ENCODE data around the gene UBE2Q1. TPM values are rescaled to one million over a fixed set of nuclear protein-coding genes. Genes with fewer than 3 reads are reported as not detected.

Gene UBE2Q1
- total RNA-seq, 1 experiment from 2014 or later = 70.9 TPM

DNA sequence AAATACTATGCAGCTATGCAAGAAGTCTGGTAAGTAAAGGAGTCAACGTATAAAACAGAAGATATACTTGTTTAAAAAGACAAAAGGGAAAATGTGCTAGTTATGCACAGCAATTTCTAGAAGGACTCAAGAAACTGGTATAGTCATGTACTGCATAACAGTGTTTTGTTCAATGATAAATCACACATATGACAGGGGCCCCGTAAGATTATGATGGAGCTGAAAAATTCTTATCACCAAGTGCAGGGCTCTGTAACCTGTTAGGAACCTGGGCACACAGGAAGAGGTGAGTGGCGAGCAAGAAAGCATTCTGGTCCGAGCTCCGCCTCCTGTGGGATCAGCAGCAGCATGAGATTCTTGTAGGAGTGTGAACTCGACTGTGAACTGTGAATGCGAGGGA, 36.3 kb upstream of the UBE2Q1 start:
- POLR2A ChIA-PET = no interaction called here
- DNase-seq (ENCODE audit: low read depth, low spot score) = no peak

More for the DNA sequence above, 36.3 kb upstream of the UBE2Q1 start:
- H3K27ac ChIP-seq (ENCODE audit: low read depth, low read length) = no peak overlapping the region
- ATAC-seq = no peak
- RAD21 ChIA-PET (ENCODE audit: low non-redundant PET in 1 of 2, low total read pairs in 2 of 2, uncharacterized antibody in 2 of 2, unreplicated experiment in 2 of 2) = no interaction called here
- H3K4me1 ChIP-seq (ENCODE audit: control insufficient read depth in 1 of 2, insufficient read depth in 2 of 2, low read length in 2 of 2) = no peaks in the 10 kb centered on the region
- CTCF ChIA-PET = interaction anchor here (1.2 kb wide), 1 partner anchor 35 kb away, joined by 4 read pairs; no protein-coding TSS in a partner anchor
- no peak overlapping the region for H3K4me2 ChIP-seq (ENCODE audit: low read length)
- intact Hi-C loops (cut with micrococcal nuclease) = no loop called here
- no peaks in the 10 kb centered on the region for H3K27me3 ChIP-seq (ENCODE audit: insufficient read depth, low read length)
- H2AFZ ChIP-seq (ENCODE audit: low read depth, low read length, poor library complexity, severe bottlenecking) = no peak overlapping the region
- BruUV-seq (replicated peaks) = no TSS peak
- peaks cover 20% of the 10 kb centered on the region for H3K79me2 ChIP-seq (ENCODE audit: insufficient read depth, low read length)
- H3K9me2 ChIP-seq (ENCODE audit: insufficient read depth) = no peaks in the 10 kb centered on the region
- no peak overlapping the region for H3K9ac ChIP-seq (ENCODE audit: low read length)
- H3K4me3 ChIP-seq (replicated peaks in 1 of 2; ENCODE audit: low read depth in 1 of 2, low read length in 2 of 2) = no peak overlapping the region
- TF ChIP-seq JUND (IDR thresholded peaks at IDR 0.05) (no peak), POLR2AphosphoS5 (IDR thresholded peaks at IDR 0.05; ENCODE audit: low read depth, low read length) (no peak), TCF7L2 (IDR thresholded peaks at IDR 0.05; ENCODE audit: borderline replicate concordance, extremely low read depth, insufficient read depth, insufficient read length) (no peak), EZH2phosphoT487 (IDR thresholded peaks at IDR 0.05; ENCODE audit: borderline replicate concordance) (no peak), EZH2 (IDR thresholded peaks at IDR 0.05) (no peak), ZNF274 (IDR thresholded peaks at IDR 0.05; ENCODE audit: low read depth, low read length) (no peak), SIN3A (IDR thresholded peaks at IDR 0.05; ENCODE audit: low read depth) (no peak), SP1 (IDR thresholded peaks at IDR 0.05; ENCODE audit: low read depth) (no peak), CBX3 (IDR thresholded peaks at IDR 0.05; ENCODE audit: low read depth) (no peak), EGR1 (IDR thresholded peaks at IDR 0.05; ENCODE audit: low read depth) (no peak)
- TF ChIP-seq, protein P1, sequence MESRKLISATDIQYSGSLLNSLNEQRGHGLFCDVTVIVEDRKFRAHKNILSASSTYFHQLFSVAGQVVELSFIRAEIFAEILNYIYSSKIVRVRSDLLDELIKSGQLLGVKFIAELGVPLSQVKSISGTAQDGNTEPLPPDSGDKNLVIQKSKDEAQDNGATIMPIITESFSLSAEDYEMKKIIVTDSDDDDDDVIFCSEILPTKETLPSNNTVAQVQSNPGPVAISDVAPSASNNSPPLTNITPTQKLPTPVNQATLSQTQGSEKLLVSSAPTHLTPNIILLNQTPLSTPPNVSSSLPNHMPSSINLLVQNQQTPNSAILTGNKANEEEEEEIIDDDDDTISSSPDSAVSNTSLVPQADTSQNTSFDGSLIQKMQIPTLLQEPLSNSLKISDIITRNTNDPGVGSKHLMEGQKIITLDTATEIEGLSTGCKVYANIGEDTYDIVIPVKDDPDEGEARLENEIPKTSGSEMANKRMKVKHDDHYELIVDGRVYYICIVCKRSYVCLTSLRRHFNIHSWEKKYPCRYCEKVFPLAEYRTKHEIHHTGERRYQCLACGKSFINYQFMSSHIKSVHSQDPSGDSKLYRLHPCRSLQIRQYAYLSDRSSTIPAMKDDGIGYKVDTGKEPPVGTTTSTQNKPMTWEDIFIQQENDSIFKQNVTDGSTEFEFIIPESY (IDR thresholded peaks at IDR 0.05; ENCODE audit: extremely low read depth, insufficient replicate concordance, low read length) = no peak
- TF ChIP-seq, protein P2, sequence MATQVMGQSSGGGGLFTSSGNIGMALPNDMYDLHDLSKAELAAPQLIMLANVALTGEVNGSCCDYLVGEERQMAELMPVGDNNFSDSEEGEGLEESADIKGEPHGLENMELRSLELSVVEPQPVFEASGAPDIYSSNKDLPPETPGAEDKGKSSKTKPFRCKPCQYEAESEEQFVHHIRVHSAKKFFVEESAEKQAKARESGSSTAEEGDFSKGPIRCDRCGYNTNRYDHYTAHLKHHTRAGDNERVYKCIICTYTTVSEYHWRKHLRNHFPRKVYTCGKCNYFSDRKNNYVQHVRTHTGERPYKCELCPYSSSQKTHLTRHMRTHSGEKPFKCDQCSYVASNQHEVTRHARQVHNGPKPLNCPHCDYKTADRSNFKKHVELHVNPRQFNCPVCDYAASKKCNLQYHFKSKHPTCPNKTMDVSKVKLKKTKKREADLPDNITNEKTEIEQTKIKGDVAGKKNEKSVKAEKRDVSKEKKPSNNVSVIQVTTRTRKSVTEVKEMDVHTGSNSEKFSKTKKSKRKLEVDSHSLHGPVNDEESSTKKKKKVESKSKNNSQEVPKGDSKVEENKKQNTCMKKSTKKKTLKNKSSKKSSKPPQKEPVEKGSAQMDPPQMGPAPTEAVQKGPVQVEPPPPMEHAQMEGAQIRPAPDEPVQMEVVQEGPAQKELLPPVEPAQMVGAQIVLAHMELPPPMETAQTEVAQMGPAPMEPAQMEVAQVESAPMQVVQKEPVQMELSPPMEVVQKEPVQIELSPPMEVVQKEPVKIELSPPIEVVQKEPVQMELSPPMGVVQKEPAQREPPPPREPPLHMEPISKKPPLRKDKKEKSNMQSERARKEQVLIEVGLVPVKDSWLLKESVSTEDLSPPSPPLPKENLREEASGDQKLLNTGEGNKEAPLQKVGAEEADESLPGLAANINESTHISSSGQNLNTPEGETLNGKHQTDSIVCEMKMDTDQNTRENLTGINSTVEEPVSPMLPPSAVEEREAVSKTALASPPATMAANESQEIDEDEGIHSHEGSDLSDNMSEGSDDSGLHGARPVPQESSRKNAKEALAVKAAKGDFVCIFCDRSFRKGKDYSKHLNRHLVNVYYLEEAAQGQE (IDR thresholded peaks at IDR 0.05; ENCODE audit: low read depth) = no peak
- TF ChIP-seq, protein P3, sequence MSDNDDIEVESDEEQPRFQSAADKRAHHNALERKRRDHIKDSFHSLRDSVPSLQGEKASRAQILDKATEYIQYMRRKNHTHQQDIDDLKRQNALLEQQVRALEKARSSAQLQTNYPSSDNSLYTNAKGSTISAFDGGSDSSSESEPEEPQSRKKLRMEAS (IDR thresholded peaks at IDR 0.05) = no peak
- H4K20me1 ChIP-seq (ENCODE audit: insufficient read depth) = peaks cover 4% of the 10 kb centered on the region; the same call in 1 of the 2 replicates
- peaks cover 60 to 72% of the 10 kb centered on the region in 2 experiments for H3K36me3 ChIP-seq (ENCODE audit: control insufficient read depth in 1 of 2, insufficient read depth in 2 of 2, low read length in 2 of 2)
- no peaks in the 10 kb centered on the region for H3K9me3 ChIP-seq (ENCODE audit: control insufficient read depth in 1 of 2, insufficient read depth in 1 of 2, low read depth in 1 of 2, low read length in 2 of 2)
